GM21447 (cell line): Measurements from ENCODE around the gene TRIM49.
"Not testable (repeated sequence)": the region's sequence is repeated elsewhere in the genome, so short reads cannot be mapped to it uniquely, and the experiment has no call there.

Experiments
- ATAC-seq: cut with Tn5 transposase; IDR thresholded peaks from one replicate; pipeline ENCODE4 v1.9.1; 2021; ENCODE audit not compliant: unreplicated experiment

The TRIM49 gene, protein sequence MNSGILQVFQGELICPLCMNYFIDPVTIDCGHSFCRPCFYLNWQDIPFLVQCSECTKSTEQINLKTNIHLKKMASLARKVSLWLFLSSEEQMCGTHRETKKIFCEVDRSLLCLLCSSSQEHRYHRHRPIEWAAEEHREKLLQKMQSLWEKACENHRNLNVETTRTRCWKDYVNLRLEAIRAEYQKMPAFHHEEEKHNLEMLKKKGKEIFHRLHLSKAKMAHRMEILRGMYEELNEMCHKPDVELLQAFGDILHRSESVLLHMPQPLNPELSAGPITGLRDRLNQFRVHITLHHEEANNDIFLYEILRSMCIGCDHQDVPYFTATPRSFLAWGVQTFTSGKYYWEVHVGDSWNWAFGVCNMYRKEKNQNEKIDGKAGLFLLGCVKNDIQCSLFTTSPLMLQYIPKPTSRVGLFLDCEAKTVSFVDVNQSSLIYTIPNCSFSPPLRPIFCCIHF

GRCh38 chr11:89808475-89808874, at the start of gene TRIM49:
TRIM49 (minus strand) TSS chr11:89808575; CDS start chr11:89804469, 4,106 bp downstream.
- ATAC-seq, result not testable (repeated sequence)

DNA sequence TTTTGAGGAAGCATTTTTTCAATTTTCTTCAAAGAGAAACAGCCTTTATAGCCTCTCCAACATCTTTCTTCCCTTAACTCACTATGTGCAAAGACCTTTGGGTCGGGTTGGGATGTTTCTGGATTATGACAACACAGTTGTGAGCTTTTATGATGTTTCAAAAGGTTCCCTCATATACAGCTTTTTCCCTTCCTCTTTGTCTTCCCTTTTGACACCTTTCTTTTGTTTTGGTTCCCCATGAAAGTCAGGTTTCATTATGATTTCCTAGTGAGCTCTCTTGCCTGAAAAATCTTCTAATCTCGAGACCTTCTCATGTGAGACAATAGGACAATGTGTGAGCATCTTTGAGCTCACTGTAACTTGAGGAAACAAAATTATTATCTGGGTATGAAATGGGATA, 18.3 kb upstream of the TRIM49 start:
- not testable (repeated sequence) for ATAC-seq

DNA sequence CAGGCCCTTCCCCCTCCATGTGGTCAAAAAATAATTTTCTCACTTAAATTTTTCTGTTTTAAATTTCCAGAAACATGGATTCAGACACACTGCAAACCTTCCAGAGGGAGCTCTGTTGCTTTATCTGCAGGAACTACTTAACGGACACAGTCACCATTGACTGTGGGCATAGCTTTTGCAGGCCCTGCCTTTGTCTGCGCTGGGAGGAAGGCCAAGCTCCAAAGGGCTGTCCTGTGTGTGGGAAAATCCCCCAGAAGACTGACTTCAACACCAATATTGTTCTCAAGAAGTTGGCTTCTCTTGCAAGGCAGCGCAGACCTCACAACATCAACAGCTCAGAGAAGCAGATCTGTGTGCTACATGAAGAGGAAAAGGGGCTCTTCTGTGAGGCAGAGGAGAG, 11.6 kb upstream of the TRIM49 start:
- ATAC-seq, result not testable (repeated sequence)

GRCh38 chr11:89813535-89813934, 5.2 kb upstream of the TRIM49 start:
- not testable (repeated sequence) for ATAC-seq

- not testable (repeated sequence) for ATAC-seq
Observed at GRCh38 chr11:89787506-89788063, 20.8 kb downstream of the TRIM49 start.

- ATAC-seq, result not testable (repeated sequence)
Observed at GRCh38 chr11:89785726-89786125, 22.6 kb downstream of the TRIM49 start.

- not testable (repeated sequence) for ATAC-seq
Observed at GRCh38 chr11:89750822-89751221, 57.6 kb downstream of the TRIM49 start.
